ELR (cell line): ENCODE data around the gene ABCC4.

Source experiments
- DNase-seq: peaks from one replicate; pipeline ENCODE4 v3.0.0-alpha.2; 2015; ENCODE audit warnings: low read depth

Gene ABCC4

GRCh38 chr13:95112883-95113282 is 188.4 kb downstream of the ABCC4 start:
- no peak for DNase-seq

GRCh38 chr13:95111608-95112007 is 189.6 kb downstream of the ABCC4 start:
- no peak for DNase-seq

GRCh38 chr13:95106562-95106961 is 194.7 kb downstream of the ABCC4 start:
- peak; percentile 22 for DNase-seq

- DNase-seq = peak; percentile 94
Measured at GRCh38 chr13:95100525-95101433, 200.5 kb downstream of the ABCC4 start.

- peak; percentile 36 for DNase-seq
Measured at GRCh38 chr13:95099541-95099940, 201.7 kb downstream of the ABCC4 start.

- DNase-seq = no peak
Measured at GRCh38 chr13:95098916-95099315, 202.3 kb downstream of the ABCC4 start.

- DNase-seq = no peak
Measured at GRCh38 chr13:95091755-95092154, 209.5 kb downstream of the ABCC4 start.

GRCh38 chr13:95087746-95088305 is 213.4 kb downstream of the ABCC4 start:
- peak; percentile 70 for DNase-seq

GRCh38 chr13:95086761-95087160 is 214.5 kb downstream of the ABCC4 start:
- no peak for DNase-seq

GRCh38 chr13:95083758-95084157 is 217.5 kb downstream of the ABCC4 start:
- peak; percentile 97 for DNase-seq

GRCh38 chr13:95083066-95083465 is 218.2 kb downstream of the ABCC4 start:
- no peak for DNase-seq

- DNase-seq = no peak
Measured at GRCh38 chr13:95075506-95075905, 225.7 kb downstream of the ABCC4 start.

- DNase-seq = no peak
Measured at GRCh38 chr13:95074820-95075219, 226.4 kb downstream of the ABCC4 start.

- peak; percentile 32 for DNase-seq
Measured at GRCh38 chr13:95073747-95074311, 227.4 kb downstream of the ABCC4 start.

GRCh38 chr13:95067303-95067702 is 233.9 kb downstream of the ABCC4 start:
- peak; percentile 68 for DNase-seq

GRCh38 chr13:95060014-95060519 is 241.2 kb downstream of the ABCC4 start:
- DNase-seq = no peak

- no peak for DNase-seq
Measured at GRCh38 chr13:95059306-95059705, 241.9 kb downstream of the ABCC4 start.

GRCh38 chr13:95058680-95059079 is 242.6 kb downstream of the ABCC4 start:
- DNase-seq = no peak

- DNase-seq = no peak
Measured at GRCh38 chr13:95056266-95056665, 245.0 kb downstream of the ABCC4 start.

- DNase-seq = no peak
Measured at GRCh38 chr13:95050800-95051615, 250.2 kb downstream of the ABCC4 start.

- no peak for DNase-seq
Measured at GRCh38 chr13:95049772-95050171, 251.5 kb downstream of the ABCC4 start.
